Hair follicle dermal papilla cell (primary cell): ENCODE data around the gene CLPTM1. TPM values are rescaled to one million over a fixed set of nuclear protein-coding genes. Genes with fewer than 3 reads are reported as not detected.

Experiments
- total RNA-seq: library from RNA; depleted of rRNA; stranded (reverse); fragments of >200 nt; gene quantifications from 2 replicates; pipeline ENCODE4 v1.2.3, GENCODE V29; 2012

Gene CLPTM1, protein sequence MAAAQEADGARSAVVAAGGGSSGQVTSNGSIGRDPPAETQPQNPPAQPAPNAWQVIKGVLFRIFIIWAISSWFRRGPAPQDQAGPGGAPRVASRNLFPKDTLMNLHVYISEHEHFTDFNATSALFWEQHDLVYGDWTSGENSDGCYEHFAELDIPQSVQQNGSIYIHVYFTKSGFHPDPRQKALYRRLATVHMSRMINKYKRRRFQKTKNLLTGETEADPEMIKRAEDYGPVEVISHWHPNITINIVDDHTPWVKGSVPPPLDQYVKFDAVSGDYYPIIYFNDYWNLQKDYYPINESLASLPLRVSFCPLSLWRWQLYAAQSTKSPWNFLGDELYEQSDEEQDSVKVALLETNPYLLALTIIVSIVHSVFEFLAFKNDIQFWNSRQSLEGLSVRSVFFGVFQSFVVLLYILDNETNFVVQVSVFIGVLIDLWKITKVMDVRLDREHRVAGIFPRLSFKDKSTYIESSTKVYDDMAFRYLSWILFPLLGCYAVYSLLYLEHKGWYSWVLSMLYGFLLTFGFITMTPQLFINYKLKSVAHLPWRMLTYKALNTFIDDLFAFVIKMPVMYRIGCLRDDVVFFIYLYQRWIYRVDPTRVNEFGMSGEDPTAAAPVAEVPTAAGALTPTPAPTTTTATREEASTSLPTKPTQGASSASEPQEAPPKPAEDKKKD
- total RNA-seq: 39.6 and 40.7 TPM in 2 replicates

DNA sequence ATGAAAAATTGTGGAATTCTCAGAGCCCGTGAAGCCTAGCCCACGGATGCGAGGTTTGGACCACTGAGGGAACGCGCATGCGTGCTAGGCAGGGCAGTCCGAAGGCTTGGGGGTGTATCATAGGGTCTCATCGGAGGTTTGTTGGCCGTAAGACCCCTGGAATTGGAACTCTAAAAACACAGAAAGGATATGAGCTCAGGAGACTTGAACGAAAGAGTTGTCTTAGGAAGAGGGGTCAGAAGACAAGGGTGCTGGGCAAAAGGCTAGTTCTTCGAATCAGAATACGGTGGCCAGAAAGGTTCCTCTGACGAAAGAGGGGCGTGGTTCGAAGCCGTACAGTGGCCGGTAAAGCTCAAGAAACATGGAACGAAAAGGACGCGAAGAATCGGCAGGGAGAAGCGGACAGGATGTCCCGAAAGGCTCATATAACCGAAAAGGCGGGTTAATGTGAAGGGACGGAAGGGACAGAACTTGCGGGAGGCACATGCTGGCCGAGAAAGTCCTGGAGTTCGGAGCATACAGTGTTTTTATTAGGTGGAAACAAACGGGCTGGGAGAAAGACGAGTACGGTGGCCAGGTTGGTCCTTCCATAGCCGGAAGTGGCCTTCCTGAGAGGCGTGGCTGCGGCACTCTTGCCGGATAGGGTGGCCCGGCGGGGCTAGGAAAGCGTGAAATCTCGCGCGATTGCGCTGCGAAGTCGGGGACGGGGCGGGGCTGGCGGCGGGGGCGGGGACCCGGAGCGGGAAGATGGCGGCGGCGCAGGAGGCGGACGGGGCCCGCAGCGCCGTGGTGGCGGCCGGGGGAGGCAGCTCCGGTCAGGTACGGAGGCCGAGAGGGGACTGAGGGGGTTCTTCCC is at the start of gene CLPTM1:
Gene CLPTM1 (plus strand): TSS at position 732 of the 856 bp plus-strand sequence. CDS start 16 bp downstream, at position 748.

DNA sequence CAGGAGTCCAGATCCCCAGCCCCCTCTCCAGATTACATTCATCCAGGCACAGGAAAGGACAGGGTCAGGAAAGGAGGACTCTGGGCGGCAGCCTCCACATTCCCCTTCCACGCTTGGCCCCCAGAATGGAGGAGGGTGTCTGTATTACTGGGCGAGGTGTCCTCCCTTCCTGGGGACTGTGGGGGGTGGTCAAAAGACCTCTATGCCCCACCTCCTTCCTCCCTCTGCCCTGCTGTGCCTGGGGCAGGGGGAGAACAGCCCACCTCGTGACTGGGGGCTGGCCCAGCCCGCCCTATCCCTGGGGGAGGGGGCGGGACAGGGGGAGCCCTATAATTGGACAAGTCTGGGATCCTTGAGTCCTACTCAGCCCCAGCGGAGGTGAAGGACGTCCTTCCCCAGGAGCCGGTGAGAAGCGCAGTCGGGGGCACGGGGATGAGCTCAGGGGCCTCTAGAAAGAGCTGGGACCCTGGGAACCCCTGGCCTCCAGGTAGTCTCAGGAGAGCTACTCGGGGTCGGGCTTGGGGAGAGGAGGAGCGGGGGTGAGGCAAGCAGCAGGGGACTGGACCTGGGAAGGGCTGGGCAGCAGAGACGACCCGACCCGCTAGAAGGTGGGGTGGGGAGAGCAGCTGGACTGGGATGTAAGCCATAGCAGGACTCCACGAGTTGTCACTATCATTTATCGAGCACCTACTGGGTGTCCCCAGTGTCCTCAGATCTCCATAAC is 49.6 kb upstream of the CLPTM1 start, which contains the start of gene APOE:
Gene APOE (plus strand): TSS at position 360 of the 724 bp plus-strand sequence. CDS start 829 bp downstream, outside the sequence.

DNA sequence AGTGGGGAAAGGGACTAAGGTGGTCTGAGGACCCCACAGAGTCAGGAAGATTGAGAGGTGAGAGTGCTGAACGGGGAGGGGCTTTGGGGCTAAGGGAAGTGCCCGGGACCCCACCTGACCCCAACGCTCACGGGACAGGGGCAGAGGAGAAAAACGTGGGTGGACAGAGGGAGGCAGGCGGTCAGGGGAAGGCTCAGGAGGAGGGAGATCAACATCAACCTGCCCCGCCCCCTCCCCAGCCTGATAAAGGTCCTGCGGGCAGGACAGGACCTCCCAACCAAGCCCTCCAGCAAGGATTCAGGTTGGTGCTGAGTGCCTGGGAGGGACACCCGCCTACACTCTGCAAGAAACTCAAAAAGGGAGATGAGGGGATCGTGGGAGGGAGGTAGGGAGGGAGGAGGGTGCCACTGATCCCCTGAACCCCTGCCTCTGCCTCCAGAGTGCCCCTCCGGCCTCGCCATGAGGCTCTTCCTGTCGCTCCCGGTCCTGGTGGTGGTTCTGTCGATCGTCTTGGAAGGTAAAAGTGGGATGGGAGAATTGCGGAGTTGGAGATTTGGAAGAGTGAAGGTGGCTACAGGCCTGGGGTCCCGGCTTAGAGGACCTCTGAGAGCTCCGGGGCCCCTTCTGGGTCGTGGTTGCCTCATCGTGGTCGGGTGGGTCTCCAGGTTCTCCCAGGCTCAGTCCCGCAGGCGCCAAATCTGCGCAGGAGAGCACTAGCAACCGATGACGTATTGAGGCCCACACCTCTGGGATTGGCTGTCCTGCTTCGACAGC is 40.6 kb upstream of the CLPTM1 start, which contains the start of gene APOC1:
Gene APOC1 (plus strand): TSS at position 176 of the 774 bp plus-strand sequence. CDS start 284 bp downstream, at position 460.

DNA sequence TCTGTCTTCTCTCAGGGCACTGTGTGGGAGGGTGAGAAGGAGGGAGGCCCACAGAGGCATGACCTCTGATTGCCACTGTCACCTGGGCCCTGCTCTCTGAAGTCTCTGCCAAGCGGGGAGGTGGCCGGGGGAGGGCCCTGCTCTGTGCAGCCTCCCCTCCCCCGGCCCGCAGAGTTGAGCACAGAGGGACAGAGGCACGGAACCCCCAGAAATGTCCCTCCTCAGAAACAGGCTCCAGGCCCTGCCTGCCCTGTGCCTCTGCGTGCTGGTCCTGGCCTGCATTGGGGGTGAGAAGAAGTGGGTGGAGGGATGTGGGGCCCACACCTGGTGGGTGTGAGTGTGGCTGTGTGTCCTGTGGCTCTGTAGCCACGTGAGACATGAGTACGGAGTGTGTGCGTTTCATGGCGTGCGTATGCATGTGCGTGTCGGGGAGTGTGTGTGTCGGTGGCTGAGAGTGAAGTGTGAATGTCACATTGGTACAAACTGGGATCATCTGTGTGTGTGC is 13.1 kb upstream of the CLPTM1 start, which contains the start of gene APOC4:
Gene APOC4 (plus strand): TSS at position 171 of the 505 bp plus-strand sequence. CDS start 41 bp downstream, at position 212.

DNA sequence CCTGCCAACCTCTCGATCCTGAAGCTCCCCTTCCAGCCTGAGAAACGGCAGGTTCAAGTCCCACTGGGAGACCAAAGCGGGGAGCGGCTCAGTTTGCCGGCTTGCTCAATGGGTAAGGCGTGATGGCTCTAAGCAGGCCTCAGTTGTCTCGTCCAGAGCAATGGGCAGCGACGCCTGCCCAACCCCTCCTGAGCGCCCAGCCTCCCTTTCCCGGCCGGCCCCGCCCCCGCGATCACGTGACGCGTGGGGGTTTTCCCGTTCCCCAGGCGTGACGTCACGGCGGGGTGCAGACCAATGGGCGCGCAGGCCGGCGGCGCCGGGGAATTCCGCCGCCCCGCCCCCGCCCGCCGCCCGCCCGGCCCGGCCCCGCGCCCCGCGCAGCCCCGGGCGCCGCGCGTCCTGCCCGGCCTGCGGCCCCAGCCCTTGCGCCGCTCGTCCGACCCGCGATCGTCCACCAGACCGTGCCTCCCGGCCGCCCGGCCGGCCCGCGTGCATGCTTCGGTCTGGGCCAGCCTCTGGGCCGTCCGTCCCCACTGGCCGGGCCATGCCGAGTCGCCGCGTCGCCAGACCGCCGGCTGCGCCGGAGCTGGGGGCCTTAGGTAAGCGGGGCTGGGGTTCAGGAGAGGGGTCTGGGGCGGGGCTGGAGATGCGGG is 46.0 kb downstream of the CLPTM1 start, which contains the start of gene RELB:
Gene RELB (plus strand): TSS at position 378 of the 653 bp plus-strand sequence. CDS start 116 bp downstream, at position 494.

DNA sequence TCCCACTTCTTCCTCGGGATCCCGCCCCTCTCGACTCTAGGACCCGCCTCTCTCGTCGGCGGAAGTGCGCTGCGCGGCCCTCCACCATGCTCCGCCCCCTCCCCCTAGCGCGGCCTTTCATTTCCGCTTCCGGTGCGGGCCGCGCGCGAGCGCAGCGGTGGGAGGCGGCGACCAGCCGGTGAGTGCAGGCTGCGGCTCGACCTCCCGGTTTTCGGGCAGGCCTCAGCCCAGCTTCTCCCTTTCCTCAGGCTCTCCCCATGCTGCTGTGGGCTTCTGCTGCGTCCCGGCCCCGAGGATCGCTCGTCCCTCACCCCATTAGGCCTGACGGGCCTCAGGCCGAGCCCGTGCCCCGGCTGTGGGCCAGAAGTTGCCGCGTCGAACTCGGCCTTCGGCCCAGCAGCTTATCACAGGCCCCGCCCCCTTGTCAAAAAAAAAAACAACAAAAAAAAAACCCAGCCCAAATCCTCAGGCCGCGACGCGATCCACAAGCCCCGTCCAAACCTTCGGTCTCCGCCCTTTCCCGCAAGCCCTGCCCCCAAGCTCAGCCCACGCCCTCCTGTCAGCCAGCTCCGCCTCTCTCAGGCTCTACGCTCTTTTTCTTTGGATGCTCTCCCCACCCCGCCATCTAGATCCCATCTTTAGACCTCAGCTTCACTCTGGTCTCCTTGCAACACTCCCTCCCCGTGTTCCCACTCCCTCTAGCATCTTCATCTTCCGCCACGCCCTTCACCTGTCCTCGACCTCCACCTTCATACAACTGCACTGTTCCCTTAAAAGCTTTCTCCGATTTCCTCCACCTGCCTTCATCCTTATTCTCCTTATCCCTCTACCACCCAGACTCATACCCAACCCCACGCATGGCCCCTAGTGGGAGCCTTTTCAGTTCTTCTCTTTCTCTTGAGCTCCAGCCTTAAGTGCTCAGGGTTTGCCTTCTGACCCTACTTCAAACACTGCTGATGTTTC is 84.0 kb downstream of the CLPTM1 start, which contains the start of gene CLASRP:
Gene CLASRP (plus strand): TSS at position 115 of the 963 bp plus-strand sequence. CDS start 1,168 bp downstream, outside the sequence.

Other genes starting within 250 kb of the CLPTM1 start
- gene BCL3, start 206.7 kb upstream of the CLPTM1 start, total RNA-seq: 10.3 and 16.2 TPM in 2 replicates
- 0.36 TPM in 1 of 2 replicates, not detected in the other for gene CBLC, start 177.5 kb upstream of the CLPTM1 start, total RNA-seq
- gene BCAM, start 146.3 kb upstream of the CLPTM1 start, total RNA-seq: 1.6 and 3.6 TPM in 2 replicates
- 53.2 and 53.7 TPM in 2 replicates for gene NECTIN2, start 109.1 kb upstream of the CLPTM1 start, total RNA-seq
- 34.2 and 41.9 TPM in 2 replicates for gene TOMM40, start 64.1 kb upstream of the CLPTM1 start, total RNA-seq
- 2.3 TPM in 2 replicates for gene APOE, start 49.6 kb upstream of the CLPTM1 start, total RNA-seq
- gene APOC1, start 40.8 kb upstream of the CLPTM1 start, total RNA-seq: not detected in 2 replicates
- not detected in 2 replicates for gene APOC4, start 13.1 kb upstream of the CLPTM1 start, total RNA-seq
- gene APOC2, start 9.3 kb upstream of the CLPTM1 start, total RNA-seq: not detected in 2 replicates
- gene RELB, start 46.1 kb downstream of the CLPTM1 start, total RNA-seq: 12.1 and 13.5 TPM in 2 replicates
- gene CLASRP, start 83.7 kb downstream of the CLPTM1 start, total RNA-seq: 20.9 and 33.2 TPM in 2 replicates
- 0.32 and 0.36 TPM in 2 replicates for gene ZNF296, start 121.1 kb downstream of the CLPTM1 start, total RNA-seq
- gene GEMIN7, start 123.9 kb downstream of the CLPTM1 start, total RNA-seq: 14.9 and 15.4 TPM in 2 replicates
- 42.5 and 51.3 TPM in 2 replicates for gene PPP1R37, start 137.8 kb downstream of the CLPTM1 start, total RNA-seq
- not detected in 2 replicates for gene NKPD1, start 205.6 kb downstream of the CLPTM1 start, total RNA-seq
- gene TRAPPC6A, start 222.9 kb downstream of the CLPTM1 start, total RNA-seq: 9.4 and 15.4 TPM in 2 replicates
- 7.2 and 7.6 TPM in 2 replicates for gene BLOC1S3, start 223.4 kb downstream of the CLPTM1 start, total RNA-seq